Keratinocyte (primary cell): Measurements from ENCODE around the gene ZNF236. TPM values are rescaled to one million over a fixed set of nuclear protein-coding genes. Genes with fewer than 3 reads are reported as not detected.

Experiments
- DNase-seq: peaks from one replicate; pipeline ENCODE4 v3.0.0-alpha.2; 2011; ENCODE audit warnings: low read depth, missing footprints, low spot score
- FAIRE-seq: peaks from 2 replicates; lab custom pipeline; 2011; peaks lifted over from hg19 to GRCh38; lab: Jason Lieb, UNC
- H2AFZ ChIP-seq: 2 replicates; pipeline ENCODE4 v1.6.0; 2012; ENCODE audit warnings: low read length, control low read depth, inconsistent platforms; ENCODE audit not compliant: control insufficient read depth
- H3K27ac ChIP-seq: 2 replicates; pipeline ENCODE4 v1.5.1; 2011; ENCODE audit warnings: low read length; ENCODE audit not compliant: control insufficient read depth, insufficient read depth
- H3K27me3 ChIP-seq: 3 replicates; pipeline ENCODE4 v1.6.0; 2011; ENCODE audit warnings: low read length; ENCODE audit not compliant: control insufficient read depth, insufficient read depth; ENCODE audit errors: extremely low read depth
- H3K36me3 ChIP-seq, 2 experiments: 2 replicates in 1 of 2; 3 replicates in 1 of 2; pipeline ENCODE4 v1.5.1; 2011; ENCODE audit warnings: low read length in 2 of 2, mild to moderate bottlenecking in 1 of 2; ENCODE audit not compliant: control insufficient read depth in 2 of 2, insufficient read depth in 2 of 2; ENCODE audit errors: extremely low read depth in 1 of 2
- H3K4me1 ChIP-seq: 3 replicates; pipeline ENCODE4 v1.5.1; 2011; ENCODE audit warnings: low read length; ENCODE audit not compliant: control insufficient read depth, insufficient read depth; ENCODE audit errors: extremely low read depth
- H3K4me2 ChIP-seq: 3 replicates; pipeline ENCODE4 v1.6.0; 2011; ENCODE audit warnings: low read depth, low read length; ENCODE audit not compliant: control insufficient read depth, insufficient read depth; ENCODE audit errors: extremely low read depth
- H3K4me3 ChIP-seq, 3 experiments: fragments of 200-600 bp in 1 of 3; sonication (generic) in 1 of 3; 2 replicates in 2 of 3; 3 replicates in 1 of 3; pipeline ENCODE4 v1.5.1; 2011 to 2016; ENCODE audit warnings: low read length in 3 of 3, mild to moderate bottlenecking in 3 of 3, control low read depth in 2 of 3, inconsistent platforms in 1 of 3, low read depth in 1 of 3, mixed read lengths in 1 of 3, mixed run types in 1 of 3, moderate library complexity in 1 of 3; ENCODE audit not compliant: control insufficient read depth in 2 of 3, insufficient read depth in 2 of 3; ENCODE audit errors: extremely low read depth in 1 of 3
- H3K79me2 ChIP-seq: 2 replicates; pipeline ENCODE4 v1.6.0; 2012; ENCODE audit warnings: low read length; ENCODE audit not compliant: control insufficient read depth, insufficient read depth
- H3K9ac ChIP-seq: 3 replicates; pipeline ENCODE4 v1.6.0; 2011; ENCODE audit warnings: low read length; ENCODE audit not compliant: control insufficient read depth, insufficient read depth; ENCODE audit errors: extremely low read depth
- H3K9me1 ChIP-seq: 3 replicates; pipeline ENCODE4 v1.6.0; 2011; ENCODE audit warnings: low read length; ENCODE audit not compliant: control insufficient read depth, insufficient read depth; ENCODE audit errors: extremely low read depth
- H3K9me3 ChIP-seq: 2 replicates; pipeline ENCODE4 v1.5.1; 2012; ENCODE audit warnings: low read depth, low read length; ENCODE audit not compliant: control insufficient read depth
- H4K20me1 ChIP-seq: 3 replicates; pipeline ENCODE4 v1.6.0; 2011; ENCODE audit warnings: low read length; ENCODE audit not compliant: control insufficient read depth, insufficient read depth; ENCODE audit errors: extremely low read depth
- EZH2 ChIP-seq: IDR thresholded peaks from one replicate; pipeline ENCODE4 v1.6.1; 2012; ENCODE audit warnings: inconsistent platforms, mild to moderate bottlenecking, low read length, moderate library complexity
- dilution Hi-C: fragments of 300-500 bp; cut with MboI; formaldehyde crosslinking; loops from one replicate; pipeline ENCODE4 v1.7.0; 2020; ENCODE audit warnings: low sequenced_read_pairs; ENCODE audit not compliant: extremely low pct_ligation_motif_present
- polyA plus RNA-seq, 5 experiments: library from polyadenylated mRNA; depleted of rRNA in 3 of 5; stranded (reverse) in 3 of 5; stranded (forward) in 1 of 5; unstranded in 1 of 5; fragments of >200 nt; gene quantifications; 1 replicate in 1 of 5; 2 replicates in 3 of 5; 3 replicates in 1 of 5; pipeline versions ENCODE4 v1.2.1 to v1.2.3, GENCODE V29; 2011 to 2012; ENCODE audit warnings: missing spikeins in 2 of 5, low read depth in 1 of 5, low replicate concordance in 1 of 5
- TF ChIP-seq, protein P1 (sequence below), 3 experiments: IDR thresholded peaks in 1 of 3; conservative IDR thresholded peaks in 1 of 3; optimal IDR thresholded peaks in 1 of 3; 2 replicates in 2 of 3; 3 replicates in 1 of 3; pipeline versions ENCODE3 to v1.5.1; 2011; ENCODE audit warnings: low read length in 3 of 3, mild to moderate bottlenecking in 3 of 3, moderate library complexity in 2 of 3, control low read depth in 1 of 3, inconsistent platforms in 1 of 3; ENCODE audit not compliant: insufficient read depth in 2 of 3; ENCODE audit errors: extremely low read depth in 1 of 3

The ZNF236 gene
- polyA plus RNA-seq, 1 donor (not counting 4 experiments of a cell fraction or from before 2014, with no cell fraction given), result 4.5 TPM

DNA sequence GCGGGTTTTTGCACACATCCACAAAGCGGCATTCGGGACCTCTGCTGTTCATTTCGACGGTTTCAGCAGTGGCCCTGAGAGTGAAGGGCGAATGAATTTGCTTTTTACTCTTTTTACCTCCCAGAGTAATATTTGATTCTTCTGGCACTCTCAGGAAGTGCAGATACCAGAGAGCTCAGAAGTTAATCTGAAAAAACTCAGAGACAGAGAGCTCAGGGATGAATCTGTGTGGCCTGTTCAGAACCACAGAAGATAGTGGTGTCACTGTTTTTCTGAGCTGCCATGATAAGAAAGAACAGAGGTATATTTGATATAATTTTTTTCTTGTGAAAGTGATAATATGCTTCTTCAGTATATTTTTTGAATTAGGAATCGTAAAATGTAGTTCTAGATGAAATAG, 181.0 kb downstream of the ZNF236 start:
- no peaks in the 10 kb centered on the region for H3K9me3 ChIP-seq
- H2AFZ ChIP-seq, result no peak overlapping the region
- DNase-seq (no peak), FAIRE-seq (no peak)
- H3K4me2 ChIP-seq, result no peak overlapping the region
- H3K4me3 ChIP-seq, result no peak overlapping the region
- peaks cover 0 to 3% of the 10 kb centered on the region in 2 experiments for H3K36me3 ChIP-seq
- dilution Hi-C loops, result no loop called here
- no peak for TF ChIP-seq EZH2
- no peaks in the 10 kb centered on the region for H4K20me1 ChIP-seq
- no peaks in the 10 kb centered on the region for H3K9me1 ChIP-seq
- H3K27ac ChIP-seq, result no peak overlapping the region
- H3K4me1 ChIP-seq, result no peaks in the 10 kb centered on the region
- H3K27me3 ChIP-seq, result no peaks in the 10 kb centered on the region
- no peak overlapping the region for H3K9ac ChIP-seq
- H3K79me2 ChIP-seq, result no peaks in the 10 kb centered on the region

GRCh38 chr18:77004555-77005380, 182.4 kb downstream of the ZNF236 start:
- Histone ChIP-seq H3K4me2 (no peak overlapping the region), H3K9me3 (no peaks in the 10 kb centered on the region), H3K4me3 (no peak overlapping the region), H2AFZ (no peak overlapping the region), H3K9me1 (no peaks in the 10 kb centered on the region), H3K27me3 (no peaks in the 10 kb centered on the region), H3K79me2 (no peaks in the 10 kb centered on the region), H3K27ac (no peak overlapping the region), H3K36me3 (peaks cover 0 to 7% of the 10 kb centered on the region in 2 experiments), H3K9ac (no peak overlapping the region), H3K4me1 (no peaks in the 10 kb centered on the region), H4K20me1 (no peaks in the 10 kb centered on the region)
- FAIRE-seq (no peak), DNase-seq (no peak)
- dilution Hi-C loops, result no loop called here
- TF ChIP-seq, protein P1, sequence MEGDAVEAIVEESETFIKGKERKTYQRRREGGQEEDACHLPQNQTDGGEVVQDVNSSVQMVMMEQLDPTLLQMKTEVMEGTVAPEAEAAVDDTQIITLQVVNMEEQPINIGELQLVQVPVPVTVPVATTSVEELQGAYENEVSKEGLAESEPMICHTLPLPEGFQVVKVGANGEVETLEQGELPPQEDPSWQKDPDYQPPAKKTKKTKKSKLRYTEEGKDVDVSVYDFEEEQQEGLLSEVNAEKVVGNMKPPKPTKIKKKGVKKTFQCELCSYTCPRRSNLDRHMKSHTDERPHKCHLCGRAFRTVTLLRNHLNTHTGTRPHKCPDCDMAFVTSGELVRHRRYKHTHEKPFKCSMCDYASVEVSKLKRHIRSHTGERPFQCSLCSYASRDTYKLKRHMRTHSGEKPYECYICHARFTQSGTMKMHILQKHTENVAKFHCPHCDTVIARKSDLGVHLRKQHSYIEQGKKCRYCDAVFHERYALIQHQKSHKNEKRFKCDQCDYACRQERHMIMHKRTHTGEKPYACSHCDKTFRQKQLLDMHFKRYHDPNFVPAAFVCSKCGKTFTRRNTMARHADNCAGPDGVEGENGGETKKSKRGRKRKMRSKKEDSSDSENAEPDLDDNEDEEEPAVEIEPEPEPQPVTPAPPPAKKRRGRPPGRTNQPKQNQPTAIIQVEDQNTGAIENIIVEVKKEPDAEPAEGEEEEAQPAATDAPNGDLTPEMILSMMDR (optimal IDR thresholded peaks at IDR 0.05 in 1 of 3, IDR thresholded peaks at IDR 0.05 in 1 of 3, conservative IDR thresholded peaks at IDR 0.05 in 1 of 3; ENCODE audit: extremely low read depth in 1 of 3, insufficient read depth in 2 of 3, low read length in 3 of 3), result no peak
